Upper lobe of left lung (tissue), 4 donors: ENCODE data around the gene NUP210.

Source experiments
- EP300 ChIP-seq, 4 donors: sonication (generic); formaldehyde crosslinking; IDR thresholded peaks; one replicate each; pipeline ENCODE4 v1.5.1; 2017; ENCODE audit warnings: antibody characterized with exemption in 4 of 4, control low read depth in 2 of 4
- POLR2A ChIP-seq, 4 donors: fragments of 450-650 bp; IDR thresholded peaks; one replicate each; pipeline ENCODE4 v1.5.1; 2016 to 2017; ENCODE audit warnings: antibody characterized with exemption in 4 of 4, mild to moderate bottlenecking in 2 of 4
- POLR2AphosphoS5 ChIP-seq, 2 donors: sonication (generic); formaldehyde crosslinking; IDR thresholded peaks; one replicate each; pipeline ENCODE4 v1.5.1; 2017; ENCODE audit warnings: antibody characterized with exemption in 2 of 2
- TF ChIP-seq, protein P1 (sequence below), 6 experiments: fragments of 450-650 bp in 4 of 6; fragments of 200-600 bp in 2 of 6; sonication (generic) in 2 of 6; IDR thresholded peaks; one replicate each; pipeline ENCODE4 v1.5.1; 2016 to 2019; ENCODE audit warnings: antibody characterized with exemption in 6 of 6

GRCh38 chr3:13420045-13420830 lies at the start of gene NUP210:
- TF ChIP-seq EP300 (IDR thresholded peaks at IDR 0.05) (no peak), POLR2A (IDR thresholded peaks at IDR 0.05) (peak in 1 of 4 donors; percentile 20), POLR2AphosphoS5 (IDR thresholded peaks at IDR 0.05) (no peak)
- TF ChIP-seq, protein P1, sequence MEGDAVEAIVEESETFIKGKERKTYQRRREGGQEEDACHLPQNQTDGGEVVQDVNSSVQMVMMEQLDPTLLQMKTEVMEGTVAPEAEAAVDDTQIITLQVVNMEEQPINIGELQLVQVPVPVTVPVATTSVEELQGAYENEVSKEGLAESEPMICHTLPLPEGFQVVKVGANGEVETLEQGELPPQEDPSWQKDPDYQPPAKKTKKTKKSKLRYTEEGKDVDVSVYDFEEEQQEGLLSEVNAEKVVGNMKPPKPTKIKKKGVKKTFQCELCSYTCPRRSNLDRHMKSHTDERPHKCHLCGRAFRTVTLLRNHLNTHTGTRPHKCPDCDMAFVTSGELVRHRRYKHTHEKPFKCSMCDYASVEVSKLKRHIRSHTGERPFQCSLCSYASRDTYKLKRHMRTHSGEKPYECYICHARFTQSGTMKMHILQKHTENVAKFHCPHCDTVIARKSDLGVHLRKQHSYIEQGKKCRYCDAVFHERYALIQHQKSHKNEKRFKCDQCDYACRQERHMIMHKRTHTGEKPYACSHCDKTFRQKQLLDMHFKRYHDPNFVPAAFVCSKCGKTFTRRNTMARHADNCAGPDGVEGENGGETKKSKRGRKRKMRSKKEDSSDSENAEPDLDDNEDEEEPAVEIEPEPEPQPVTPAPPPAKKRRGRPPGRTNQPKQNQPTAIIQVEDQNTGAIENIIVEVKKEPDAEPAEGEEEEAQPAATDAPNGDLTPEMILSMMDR (IDR thresholded peaks at IDR 0.05) = peak in 1 of 6 experiments; percentile 34
